ENCODE data around the gene TRIM71.
A peak's percentile ranks its signal among the peaks of the same experiment; 100 is the strongest.
"Not testable (repeated sequence)": the region's sequence is repeated elsewhere in the genome, so short reads cannot be mapped to it uniquely, and the experiment has no call there.

The TRIM71 gene

GRCh38 chr3:32892625-32893598, 75.1 kb downstream of the TRIM71 start:
- no peak for DNase-seq

GRCh38 chr3:32894977-32895376, 77.2 kb downstream of the TRIM71 start:
- no peak for DNase-seq

- no peak for DNase-seq
Measured at GRCh38 chr3:32895701-32896100, 77.9 kb downstream of the TRIM71 start.

GRCh38 chr3:32896143-32896542, 78.3 kb downstream of the TRIM71 start:
- DNase-seq = no peak

GRCh38 chr3:32897001-32897601, 79.3 kb downstream of the TRIM71 start:
- no peak for DNase-seq

- no peak for DNase-seq
Measured at GRCh38 chr3:32897981-32898623, 80.3 kb downstream of the TRIM71 start.

GRCh38 chr3:32899265-32899664, 81.5 kb downstream of the TRIM71 start:
- DNase-seq = no peak

- DNase-seq = no peak
Measured at GRCh38 chr3:32901005-32901932, 83.5 kb downstream of the TRIM71 start.

- peak; percentile 42 to 44 for DNase-seq
Measured at GRCh38 chr3:32902887-32903371, 85.1 kb downstream of the TRIM71 start.

GRCh38 chr3:32903953-32904352, 86.2 kb downstream of the TRIM71 start:
- DNase-seq = no peak

- no peak for DNase-seq
Measured at GRCh38 chr3:32909999-32910398, 92.2 kb downstream of the TRIM71 start.

GRCh38 chr3:32910954-32911353, 93.2 kb downstream of the TRIM71 start:
- DNase-seq = no peak

GRCh38 chr3:32912046-32912445, 94.2 kb downstream of the TRIM71 start:
- DNase-seq = no peak

- no peak for DNase-seq
Measured at GRCh38 chr3:32913790-32914446, 96.1 kb downstream of the TRIM71 start.

GRCh38 chr3:32919920-32920319, 102.1 kb downstream of the TRIM71 start:
- no peak for DNase-seq

GRCh38 chr3:32922078-32922477, 104.3 kb downstream of the TRIM71 start:
- no peak for DNase-seq

- no peak for DNase-seq
Measured at GRCh38 chr3:32930161-32930560, 112.4 kb downstream of the TRIM71 start.

- not testable (repeated sequence) for DNase-seq
Measured at GRCh38 chr3:32931273-32931672, 113.5 kb downstream of the TRIM71 start.

- no peak for DNase-seq
Measured at GRCh38 chr3:32934150-32934742, 116.4 kb downstream of the TRIM71 start.

GRCh38 chr3:32937331-32937730, 119.5 kb downstream of the TRIM71 start:
- peak in 1 of 2 experiments; percentile 7 for DNase-seq

GRCh38 chr3:32939531-32940284, 121.9 kb downstream of the TRIM71 start:
- not testable (repeated sequence) for DNase-seq
